T-helper 22 cell (primary cell): Measurements from ENCODE around the gene OTOP3.
"Not testable (repeated sequence)": the region's sequence is repeated elsewhere in the genome, so short reads cannot be mapped to it uniquely, and the experiment has no call there.

ENCODE experiments used
- DNase-seq: peaks from one replicate; pipeline ENCODE4 v3.0.0-alpha.2; 2020; ENCODE audit warnings: low read depth

The OTOP3 gene

GRCh38 chr17:74961657-74962350 lies 26.1 kb downstream of the OTOP3 start:
- peak; percentile 51 for DNase-seq

- no peak for DNase-seq
Measured at GRCh38 chr17:74962622-74963394, 27.1 kb downstream of the OTOP3 start.

- no peak for DNase-seq
Measured at GRCh38 chr17:74963656-74964055, 28.0 kb downstream of the OTOP3 start.

- DNase-seq, result no peak
Measured at GRCh38 chr17:74964246-74964761, 28.6 kb downstream of the OTOP3 start.

GRCh38 chr17:74964988-74965622 lies 29.4 kb downstream of the OTOP3 start:
- DNase-seq, result no peak

- DNase-seq, result no peak
Measured at GRCh38 chr17:74968361-74968780, 32.7 kb downstream of the OTOP3 start.

- DNase-seq, result not testable (repeated sequence)
Measured at GRCh38 chr17:74969501-74969900, 33.8 kb downstream of the OTOP3 start.

- no peak for DNase-seq
Measured at GRCh38 chr17:74970395-74970794, 34.7 kb downstream of the OTOP3 start.

- DNase-seq, result no peak
Measured at GRCh38 chr17:74971069-74971841, 35.6 kb downstream of the OTOP3 start.

- no peak for DNase-seq
Measured at GRCh38 chr17:74971842-74972106, 36.1 kb downstream of the OTOP3 start.

- peak; percentile 70 for DNase-seq
Measured at GRCh38 chr17:74972107-74972972, 36.6 kb downstream of the OTOP3 start, which contains the start of gene HID1. TSS of gene HID1 (minus strand) at chr17:74972759. CDS start at chr17:74972656, 103 bp downstream.

- DNase-seq, result no peak
Measured at GRCh38 chr17:74972973-74973328, 37.3 kb downstream of the OTOP3 start.

- DNase-seq, result no peak
Measured at GRCh38 chr17:74975943-74976342, 40.2 kb downstream of the OTOP3 start.

GRCh38 chr17:74977802-74978201 lies 42.1 kb downstream of the OTOP3 start:
- DNase-seq, result no peak

- no peak for DNase-seq
Measured at GRCh38 chr17:74978240-74978639, 42.5 kb downstream of the OTOP3 start.

- no peak for DNase-seq
Measured at GRCh38 chr17:74979408-74980146, 43.9 kb downstream of the OTOP3 start.

- DNase-seq, result no peak
Measured at GRCh38 chr17:74981318-74981978, 45.8 kb downstream of the OTOP3 start.

- peak; percentile 76 for DNase-seq
Measured at GRCh38 chr17:74981979-74982662, 46.4 kb downstream of the OTOP3 start.

GRCh38 chr17:74982663-74983313 lies 47.1 kb downstream of the OTOP3 start:
- DNase-seq, result not testable (repeated sequence)
